H9 (cell line): ENCODE results near the gene TNKS1BP1. TPM values are rescaled to one million over a fixed set of nuclear protein-coding genes. Genes with fewer than 3 reads are reported as not detected.

Experiments used
- DNase-seq: peaks from one replicate; pipeline ENCODE4 v3.0.0-alpha.2; 2017
- H2AFZ ChIP-seq: one replicate; pipeline ENCODE4 v1.6.1; 2013; ENCODE audit warnings: mild to moderate bottlenecking, low read length, control low read depth, moderate library complexity
- H2AK5ac ChIP-seq: 2 replicates; pipeline ENCODE4 v1.6.1; 2013; ENCODE audit warnings: low read length, control low read depth, mixed read lengths; ENCODE audit not compliant: insufficient read length
- H2BK120ac ChIP-seq: one replicate; pipeline ENCODE4 v1.6.1; 2013; ENCODE audit warnings: low read depth, mild to moderate bottlenecking, low read length, control low read depth, inconsistent platforms; ENCODE audit not compliant: poor library complexity, severe bottlenecking
- H2BK12ac ChIP-seq: 2 replicates; pipeline ENCODE4 v1.6.1; 2013; ENCODE audit warnings: low read length, control low read depth, mixed read lengths, low read depth; ENCODE audit not compliant: insufficient read length
- H2BK15ac ChIP-seq: 2 replicates; pipeline ENCODE4 v1.6.1; 2013; ENCODE audit warnings: low read depth, low read length, control low read depth
- H2BK20ac ChIP-seq: one replicate; pipeline ENCODE4 v1.6.1; 2013; ENCODE audit warnings: low read depth, mild to moderate bottlenecking, low read length, control low read depth, inconsistent platforms; ENCODE audit not compliant: poor library complexity, severe bottlenecking
- H2BK5ac ChIP-seq: 2 replicates; pipeline ENCODE4 v1.6.1; 2013; ENCODE audit warnings: low read length, control low read depth, mixed read lengths; ENCODE audit not compliant: insufficient read length
- H3K14ac ChIP-seq: 2 replicates; pipeline ENCODE4 v1.6.1; 2013; ENCODE audit warnings: low read length, control low read depth; ENCODE audit not compliant: insufficient read depth
- H3K18ac ChIP-seq: 2 replicates; pipeline ENCODE4 v1.6.1; 2013; ENCODE audit warnings: low read depth, mild to moderate bottlenecking, mixed read lengths, low read length, control low read depth; ENCODE audit not compliant: insufficient read length
- H3K23ac ChIP-seq: 2 replicates; pipeline ENCODE4 v1.6.1; 2013; ENCODE audit warnings: low read length, control low read depth, mixed read lengths, low read depth; ENCODE audit not compliant: insufficient read length
- H3K23me2 ChIP-seq: 2 replicates; pipeline ENCODE4 v1.6.1; 2013; ENCODE audit warnings: low read depth, mild to moderate bottlenecking, mixed read lengths, low read length, control low read depth; ENCODE audit not compliant: insufficient read length, poor library complexity, severe bottlenecking
- H3K27ac ChIP-seq: 2 replicates; pipeline ENCODE4 v1.5.1; 2013; ENCODE audit warnings: low read length, control low read depth, mixed read lengths, low read depth; ENCODE audit not compliant: insufficient read length
- H3K27me3 ChIP-seq: 2 replicates; pipeline ENCODE4 v1.6.1; 2013; ENCODE audit warnings: low read length, control low read depth, inconsistent platforms; ENCODE audit not compliant: insufficient read depth
- H3K4ac ChIP-seq: 2 replicates; pipeline ENCODE4 v1.6.1; 2013; ENCODE audit warnings: low read depth, mild to moderate bottlenecking, control low read depth, inconsistent platforms, low read length, moderate library complexity
- H3K4me1 ChIP-seq: 2 replicates; pipeline ENCODE4 v1.6.1; 2013; ENCODE audit warnings: low read length, control low read depth, inconsistent platforms; ENCODE audit not compliant: insufficient read depth
- H3K4me2 ChIP-seq: 2 replicates; pipeline ENCODE4 v1.6.1; 2013; ENCODE audit warnings: low read length, control low read depth, mixed read lengths; ENCODE audit not compliant: insufficient read length, insufficient read depth
- H3K56ac ChIP-seq: 2 replicates; pipeline ENCODE4 v1.6.1; 2013; ENCODE audit warnings: low read depth, mild to moderate bottlenecking, mixed read lengths, low read length, control low read depth; ENCODE audit not compliant: insufficient read length
- H3K79me1 ChIP-seq: 2 replicates; pipeline ENCODE4 v1.6.1; 2013; ENCODE audit warnings: low read depth, mild to moderate bottlenecking, moderate library complexity, low read length, control low read depth, inconsistent platforms; ENCODE audit not compliant: insufficient read depth, poor library complexity, severe bottlenecking
- H3K79me2 ChIP-seq: 2 replicates; pipeline ENCODE4 v1.6.1; 2013; ENCODE audit warnings: low read length, control low read depth, inconsistent platforms; ENCODE audit not compliant: insufficient read depth
- H3K9ac ChIP-seq: 2 replicates; pipeline ENCODE4 v1.6.1; 2013; ENCODE audit warnings: low read length, control low read depth, mixed read lengths; ENCODE audit not compliant: insufficient read length; ENCODE audit errors: extremely low read depth
- H3K9me3 ChIP-seq: one replicate; pipeline ENCODE4 v1.6.1; 2013; ENCODE audit warnings: low read depth, low read length, inconsistent platforms; ENCODE audit not compliant: control insufficient read depth
- H3T11ph ChIP-seq: one replicate; pipeline ENCODE4 v1.6.1; 2013; ENCODE audit warnings: mild to moderate bottlenecking, low read length, control low read depth, inconsistent platforms
- H4K20me1 ChIP-seq: one replicate; pipeline ENCODE4 v1.6.1; 2013; ENCODE audit not compliant: control insufficient read depth, insufficient read length, insufficient read depth
- H4K5ac ChIP-seq: 2 replicates; pipeline ENCODE4 v1.6.1; 2013; ENCODE audit warnings: low read depth, mild to moderate bottlenecking, mixed read lengths, low read length, control low read depth; ENCODE audit not compliant: insufficient read length
- H4K8ac ChIP-seq: replicated peaks from 2 replicates; pipeline ENCODE4 v1.6.1; 2013; ENCODE audit warnings: low read length, control low read depth, mixed read lengths, low read depth; ENCODE audit not compliant: insufficient read length
- H4K91ac ChIP-seq: 2 replicates; pipeline ENCODE4 v1.6.1; 2013; ENCODE audit warnings: low read depth, mild to moderate bottlenecking, moderate library complexity, mixed read lengths, low read length, control low read depth; ENCODE audit not compliant: insufficient read length
- H3K27ac Mint-ChIP-seq, 3 experiments: 2 replicates in 2 of 3; 3 replicates in 1 of 3; pipeline ENCODE4 v1.8.0; 2020 to 2021; ENCODE audit warnings: mixed read lengths in 3 of 3, mild to moderate bottlenecking in 1 of 3, moderate library complexity in 1 of 3
- H3K27me3 Mint-ChIP-seq: 2 replicates; pipeline ENCODE4 v1.8.0; 2021; ENCODE audit warnings: low read depth, mild to moderate bottlenecking, moderate library complexity, mixed read lengths
- H3K36me3 Mint-ChIP-seq, 3 experiments: 2 replicates in 2 of 3; 3 replicates in 1 of 3; pipeline ENCODE4 v1.8.0; 2020 to 2021; ENCODE audit warnings: low read depth in 3 of 3, mixed read lengths in 3 of 3; ENCODE audit not compliant: insufficient read depth in 1 of 3
- H3K4me1 Mint-ChIP-seq, 2 experiments: 2 replicates each; pipeline ENCODE4 v1.8.0; 2020; ENCODE audit warnings: mixed read lengths in 2 of 2
- H3K4me3 Mint-ChIP-seq, 2 experiments: 2 replicates in 1 of 2; 3 replicates in 1 of 2; pipeline ENCODE4 v1.8.0; 2020 to 2021; ENCODE audit warnings: mild to moderate bottlenecking in 2 of 2, mixed read lengths in 2 of 2, moderate library complexity in 1 of 2
- H3K9me3 Mint-ChIP-seq, 2 experiments: 2 replicates in 1 of 2; 3 replicates in 1 of 2; pipeline ENCODE4 v1.8.0; 2020; ENCODE audit warnings: mild to moderate bottlenecking in 2 of 2, mixed read lengths in 2 of 2, moderate library complexity in 1 of 2
- WGBS: extraction: QIAGEN DNeasy Blood & Tissue Kit; methylation state at CpG from one replicate; pipeline ENCODE4 v1.1.7; 2013; ENCODE audit warnings: missing lambda C conversion rate, low lambda C conversion rate, mixed read lengths; ENCODE audit not compliant: insufficient read length; ENCODE audit errors: extremely low coverage; 5-methylcytosine and 5-hydroxymethylcytosine counted together
- total RNA-seq: library from RNA; stranded (reverse); gene quantifications from 2 replicates; pipeline ENCODE4 v1.2.1, GENCODE V29; 2021
- TF ChIP-seq, protein P1 (sequence below): fragments of 200-600 bp; sonication (generic); conservative IDR thresholded peaks from 3 replicates; pipeline ENCODE4 v1.8.0; 2021; ENCODE audit warnings: antibody characterized with exemption, mild to moderate bottlenecking

TNKS1BP1 gene
- total RNA-seq, 1 experiment from 2014 or later: 130 TPM

DNA sequence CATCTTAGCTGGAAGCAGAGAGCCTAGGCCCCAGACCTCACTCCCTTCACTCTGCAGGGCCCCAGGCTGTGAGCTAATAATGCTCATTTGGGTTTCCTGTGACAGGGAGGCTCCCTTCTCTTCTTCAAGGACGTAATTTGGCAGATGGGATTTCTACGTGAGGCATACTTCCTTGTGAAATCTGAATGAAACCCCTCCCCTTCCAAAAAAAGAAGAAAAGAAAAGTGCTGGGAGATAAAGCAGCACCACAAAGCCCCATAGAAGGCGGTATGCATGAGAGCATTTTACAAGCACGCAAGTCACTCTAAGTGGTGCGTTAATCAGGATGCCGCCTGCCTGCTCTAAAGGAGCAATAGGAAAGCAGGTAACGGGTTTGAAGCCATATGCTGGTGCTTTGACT is 19.1 kb upstream of the TNKS1BP1 start:
- Mint-ChIP-seq H3K27me3 (peaks cover 37% of the 10 kb centered on the region), H3K9me3 (no peaks in the 10 kb centered on the region), H3K4me3 (no peak overlapping the region; a peak in 1 of 5 replicates), H3K4me1 (peaks cover 42 to 50% of the 10 kb centered on the region in 2 experiments), H3K36me3 (no peaks in the 10 kb centered on the region), H3K27ac (no peak overlapping the region)
- WGBS: no CpG with 5 or more reads among the region's 7 CpGs
- Histone ChIP-seq H3K9ac (no peak overlapping the region), H3K4me1 (0 out of 2 replicates have a peak, but pooled peaks cover 3% of the 10 kb centered on the region), H3K4ac (no peak overlapping the region), H2BK12ac (no peak overlapping the region), H2AFZ (no peak overlapping the region), H2BK5ac (no peak overlapping the region), H4K91ac (no peak overlapping the region), H4K20me1 (no peaks in the 10 kb centered on the region), H3K18ac (no peak overlapping the region), H4K5ac (no peak overlapping the region), H3K23me2 (no peaks in the 10 kb centered on the region), H3K27me3 (no peaks in the 10 kb centered on the region), H3K4me2 (no peak overlapping the region), H3K23ac (no peak overlapping the region), H3K56ac (no peak overlapping the region), H2AK5ac (no peak overlapping the region), H3K14ac (no peak overlapping the region), H2BK15ac (no peak overlapping the region), H3K79me1 (no peaks in the 10 kb centered on the region), H3T11ph (no peak overlapping the region), H3K9me3 (no peaks in the 10 kb centered on the region), H3K79me2 (no peaks in the 10 kb centered on the region), H4K8ac (no peak overlapping the region), H2BK120ac (no peak overlapping the region), H2BK20ac (no peak overlapping the region), H3K27ac (no peak overlapping the region)
- no peak for DNase-seq
- TF ChIP-seq, protein P1, sequence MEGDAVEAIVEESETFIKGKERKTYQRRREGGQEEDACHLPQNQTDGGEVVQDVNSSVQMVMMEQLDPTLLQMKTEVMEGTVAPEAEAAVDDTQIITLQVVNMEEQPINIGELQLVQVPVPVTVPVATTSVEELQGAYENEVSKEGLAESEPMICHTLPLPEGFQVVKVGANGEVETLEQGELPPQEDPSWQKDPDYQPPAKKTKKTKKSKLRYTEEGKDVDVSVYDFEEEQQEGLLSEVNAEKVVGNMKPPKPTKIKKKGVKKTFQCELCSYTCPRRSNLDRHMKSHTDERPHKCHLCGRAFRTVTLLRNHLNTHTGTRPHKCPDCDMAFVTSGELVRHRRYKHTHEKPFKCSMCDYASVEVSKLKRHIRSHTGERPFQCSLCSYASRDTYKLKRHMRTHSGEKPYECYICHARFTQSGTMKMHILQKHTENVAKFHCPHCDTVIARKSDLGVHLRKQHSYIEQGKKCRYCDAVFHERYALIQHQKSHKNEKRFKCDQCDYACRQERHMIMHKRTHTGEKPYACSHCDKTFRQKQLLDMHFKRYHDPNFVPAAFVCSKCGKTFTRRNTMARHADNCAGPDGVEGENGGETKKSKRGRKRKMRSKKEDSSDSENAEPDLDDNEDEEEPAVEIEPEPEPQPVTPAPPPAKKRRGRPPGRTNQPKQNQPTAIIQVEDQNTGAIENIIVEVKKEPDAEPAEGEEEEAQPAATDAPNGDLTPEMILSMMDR: no peak
